Measurements from ENCODE around the gene UBE2S.
"Not testable (repeated sequence)": the region's sequence is repeated elsewhere in the genome, so short reads cannot be mapped to it uniquely, and the experiment has no call there.

Gene UBE2S

GRCh38 chr19:55434356-55434919 lies 26.9 kb upstream of the UBE2S start:
- Histone ChIP-seq H3K9me3 (ENCODE audit: low read depth, low read length) (no peaks in the 10 kb centered on the region), H3K36me3 (ENCODE audit: insufficient read depth, low read length) (no peaks in the 10 kb centered on the region), H3K27ac (no peak overlapping the region), H3K4me3 (no peak overlapping the region), H3K9ac (ENCODE audit: insufficient read length) (no peak overlapping the region)
- TF ChIP-seq EZH2 (IDR thresholded peaks at IDR 0.05) (no peak), POLR2AphosphoS5 (IDR thresholded peaks at IDR 0.05; ENCODE audit: borderline replicate concordance, low read depth, low read length) (no peak), FOXP2 (optimal IDR thresholded peaks at IDR 0.05; ENCODE audit: control extremely low read depth, extremely low read length, insufficient read depth) (no peak)
- DNase-seq (ENCODE audit: low read depth, low spot score) = no peak

GRCh38 chr19:55433292-55433691 lies 25.7 kb upstream of the UBE2S start:
- Histone ChIP-seq H3K9ac (ENCODE audit: insufficient read length) (no peak overlapping the region), H3K36me3 (ENCODE audit: insufficient read depth, low read length) (no peaks in the 10 kb centered on the region), H3K4me3 (no peak overlapping the region), H3K9me3 (ENCODE audit: low read depth, low read length) (no peaks in the 10 kb centered on the region), H3K27ac (no peak overlapping the region)
- DNase-seq (ENCODE audit: low read depth, low spot score) = no peak
- TF ChIP-seq EZH2 (IDR thresholded peaks at IDR 0.05) (no peak), POLR2AphosphoS5 (IDR thresholded peaks at IDR 0.05; ENCODE audit: borderline replicate concordance, low read depth, low read length) (no peak), FOXP2 (optimal IDR thresholded peaks at IDR 0.05; ENCODE audit: control extremely low read depth, extremely low read length, insufficient read depth) (no peak)

GRCh38 chr19:55432241-55432959 lies 24.8 kb upstream of the UBE2S start:
- no peaks in the 10 kb centered on the region for H3K36me3 ChIP-seq (ENCODE audit: insufficient read depth, low read length)
- H3K4me3 ChIP-seq = no peak overlapping the region
- no peak overlapping the region for H3K9ac ChIP-seq (ENCODE audit: insufficient read length)
- DNase-seq (ENCODE audit: low read depth, low spot score) = no peak
- no peaks in the 10 kb centered on the region for H3K9me3 ChIP-seq (ENCODE audit: low read depth, low read length)
- no peak overlapping the region for H3K27ac ChIP-seq
- TF ChIP-seq FOXP2 (optimal IDR thresholded peaks at IDR 0.05; ENCODE audit: control extremely low read depth, extremely low read length, insufficient read depth) = no peak
- TF ChIP-seq POLR2AphosphoS5 (IDR thresholded peaks at IDR 0.05; ENCODE audit: borderline replicate concordance, low read depth, low read length) = no peak
- TF ChIP-seq EZH2 (IDR thresholded peaks at IDR 0.05) = no peak

- no peak overlapping the region for H3K9ac ChIP-seq (ENCODE audit: insufficient read length)
- H3K9me3 ChIP-seq (ENCODE audit: low read depth, low read length) = no peaks in the 10 kb centered on the region
- no peak overlapping the region for H3K4me3 ChIP-seq
- no peaks in the 10 kb centered on the region for H3K36me3 ChIP-seq (ENCODE audit: insufficient read depth, low read length)
- no peak overlapping the region for H3K27ac ChIP-seq
- TF ChIP-seq FOXP2 (optimal IDR thresholded peaks at IDR 0.05; ENCODE audit: control extremely low read depth, extremely low read length, insufficient read depth) = no peak
- no peak for TF ChIP-seq POLR2AphosphoS5 (IDR thresholded peaks at IDR 0.05; ENCODE audit: borderline replicate concordance, low read depth, low read length)
- no peak for TF ChIP-seq EZH2 (IDR thresholded peaks at IDR 0.05)
- DNase-seq (ENCODE audit: low read depth, low spot score) = no peak
Measured at GRCh38 chr19:55431183-55431582, 23.6 kb upstream of the UBE2S start.

- DNase-seq (ENCODE audit: low read depth, low spot score) = no peak
- no peak overlapping the region for H3K9ac ChIP-seq (ENCODE audit: insufficient read length)
- no peaks in the 10 kb centered on the region for H3K9me3 ChIP-seq (ENCODE audit: low read depth, low read length)
- H3K27ac ChIP-seq = no peak overlapping the region
- H3K36me3 ChIP-seq (ENCODE audit: insufficient read depth, low read length) = no peaks in the 10 kb centered on the region
- H3K4me3 ChIP-seq = no peak overlapping the region
- no peak for TF ChIP-seq EZH2 (IDR thresholded peaks at IDR 0.05)
- no peak for TF ChIP-seq FOXP2 (optimal IDR thresholded peaks at IDR 0.05; ENCODE audit: control extremely low read depth, extremely low read length, insufficient read depth)
- no peak for TF ChIP-seq POLR2AphosphoS5 (IDR thresholded peaks at IDR 0.05; ENCODE audit: borderline replicate concordance, low read depth, low read length)
Measured at GRCh38 chr19:55426042-55426441, 18.5 kb upstream of the UBE2S start.

- DNase-seq (ENCODE audit: low read depth, low spot score) = no peak
- no peaks in the 10 kb centered on the region for H3K36me3 ChIP-seq (ENCODE audit: insufficient read depth, low read length)
- no peaks in the 10 kb centered on the region for H3K9me3 ChIP-seq (ENCODE audit: low read depth, low read length)
- TF ChIP-seq POLR2AphosphoS5 (IDR thresholded peaks at IDR 0.05; ENCODE audit: borderline replicate concordance, low read depth, low read length) (no peak), EZH2 (IDR thresholded peaks at IDR 0.05) (no peak), FOXP2 (optimal IDR thresholded peaks at IDR 0.05; ENCODE audit: control extremely low read depth, extremely low read length, insufficient read depth) (no peak)
- no peak overlapping the region for H3K27ac ChIP-seq
- no peak overlapping the region for H3K9ac ChIP-seq (ENCODE audit: insufficient read length)
- no peak overlapping the region for H3K4me3 ChIP-seq
Measured at GRCh38 chr19:55424518-55424917, 16.9 kb upstream of the UBE2S start.

- TF ChIP-seq EZH2 (IDR thresholded peaks at IDR 0.05) (no peak), FOXP2 (optimal IDR thresholded peaks at IDR 0.05; ENCODE audit: control extremely low read depth, extremely low read length, insufficient read depth) (no peak), POLR2AphosphoS5 (IDR thresholded peaks at IDR 0.05; ENCODE audit: borderline replicate concordance, low read depth, low read length) (no peak)
- Histone ChIP-seq H3K27ac (no peak overlapping the region), H3K9ac (ENCODE audit: insufficient read length) (no peak overlapping the region), H3K9me3 (ENCODE audit: low read depth, low read length) (no peaks in the 10 kb centered on the region), H3K4me3 (no peak overlapping the region), H3K36me3 (ENCODE audit: insufficient read depth, low read length) (no peaks in the 10 kb centered on the region)
- DNase-seq (ENCODE audit: low read depth, low spot score) = no peak
Measured at GRCh38 chr19:55423225-55424005, 15.8 kb upstream of the UBE2S start.

- not testable (repeated sequence) for H3K9ac ChIP-seq (ENCODE audit: insufficient read length); DNase-seq (ENCODE audit: low read depth, low spot score); H3K9me3 ChIP-seq (ENCODE audit: low read depth, low read length); H3K27ac ChIP-seq; H3K36me3 ChIP-seq (ENCODE audit: insufficient read depth, low read length); H3K4me3 ChIP-seq
Measured at GRCh38 chr19:55421281-55421680, 13.7 kb upstream of the UBE2S start.
